DMS153 (cell line): ENCODE data around the gene CCT3.
"Not testable (repeated sequence)": the region's sequence is repeated elsewhere in the genome, so short reads cannot be mapped to it uniquely, and the experiment has no call there.

Experiments
- DNase-seq: peaks from one replicate; lab custom pipeline; 2025; lab: John Stamatoyannopoulos, UW

CCT3 gene

DNA sequence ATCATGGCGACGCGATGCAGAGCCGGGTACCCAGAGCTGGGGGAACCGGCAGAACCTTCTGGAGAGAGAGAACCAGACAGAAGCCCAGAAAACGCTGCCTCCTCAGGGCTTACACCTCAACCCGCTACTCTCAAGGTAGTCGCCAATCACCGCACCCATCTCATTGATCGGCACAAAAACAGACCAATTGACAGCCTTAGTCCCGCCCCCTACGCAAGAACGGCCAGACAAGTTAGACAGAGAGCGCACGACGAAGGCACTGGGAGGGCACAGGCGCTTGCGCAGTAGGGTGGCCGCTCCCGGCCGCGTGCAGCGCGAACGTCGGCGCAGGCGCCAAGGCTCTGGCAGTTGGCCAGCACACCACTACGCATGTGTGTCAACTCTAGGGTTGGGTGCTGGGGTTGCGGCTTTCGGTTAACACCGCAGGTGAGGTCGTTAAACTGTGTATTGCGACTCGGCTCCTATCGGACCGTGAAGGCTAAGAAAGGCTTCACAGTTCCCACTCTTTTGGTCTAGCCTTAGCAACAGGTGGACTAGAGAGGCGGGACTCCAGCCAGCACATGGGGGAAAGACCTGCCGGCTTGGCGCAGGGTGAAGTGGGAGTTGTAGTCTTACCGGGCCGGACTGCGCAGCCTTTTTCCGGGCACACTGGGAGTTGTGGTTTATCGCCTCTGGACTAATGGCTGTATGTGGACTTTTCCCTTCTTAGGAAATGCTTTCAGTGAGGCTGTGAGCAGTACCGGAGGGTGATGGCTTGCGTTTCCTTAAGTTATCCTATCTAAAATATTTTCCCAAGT, at the start of gene CCT3, which contains the start of gene TSACC:
Gene CCT3 (minus strand): TSS at position 113 of the 797 bp plus-strand sequence. CDS start 108 bp downstream, at position 5.
Gene TSACC (plus strand): TSS at position 347 of the 797 bp plus-strand sequence. CDS start 1,232 bp downstream, outside the sequence.
- DNase-seq: peak; percentile 100

DNA sequence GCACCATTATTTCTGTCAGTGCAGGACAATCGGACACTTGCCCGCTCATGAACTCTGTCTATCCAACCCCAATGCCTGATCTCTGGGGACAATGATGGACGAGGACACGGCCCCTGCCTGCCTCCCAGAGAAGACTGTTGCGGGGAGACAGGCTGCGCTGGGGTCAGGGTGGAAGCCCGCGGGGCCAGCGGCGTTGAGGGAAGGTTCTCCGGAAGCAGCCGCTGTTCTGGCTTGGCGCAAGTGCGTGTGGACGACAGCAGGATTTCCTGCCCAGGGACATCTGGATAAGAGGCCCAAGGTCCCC, 49.7 kb upstream of the CCT3 start:
- DNase-seq: no peak

- no peak for DNase-seq
These were observed 49.1 kb upstream of the CCT3 start for GRCh38 chr1:156386949-156387869.

GRCh38 chr1:156386134-156386901, 48.2 kb upstream of the CCT3 start:
- DNase-seq: no peak

GRCh38 chr1:156385534-156386031, 47.5 kb upstream of the CCT3 start:
- peak; percentile 52 for DNase-seq

DNA sequence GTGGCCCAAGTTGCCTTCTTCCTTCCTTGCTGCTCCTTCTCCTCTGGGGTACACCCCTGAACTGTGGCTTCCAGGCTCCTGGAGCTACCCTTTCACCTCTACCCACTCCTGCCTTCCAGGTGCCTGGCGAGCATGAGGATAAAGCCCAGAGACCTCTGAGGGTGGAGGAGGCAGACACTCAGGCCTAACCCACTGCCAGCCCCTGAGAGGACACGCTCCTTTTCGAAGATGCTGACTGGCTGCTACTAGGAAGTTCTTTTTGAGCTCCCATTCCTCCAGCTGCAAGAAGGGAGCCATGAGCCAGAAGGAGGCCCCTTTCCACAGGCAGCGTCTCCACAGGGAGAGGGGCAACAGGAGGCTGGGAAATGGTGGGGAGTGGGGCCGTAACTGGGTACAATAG, 46.6 kb upstream of the CCT3 start:
- no peak for DNase-seq

DNA sequence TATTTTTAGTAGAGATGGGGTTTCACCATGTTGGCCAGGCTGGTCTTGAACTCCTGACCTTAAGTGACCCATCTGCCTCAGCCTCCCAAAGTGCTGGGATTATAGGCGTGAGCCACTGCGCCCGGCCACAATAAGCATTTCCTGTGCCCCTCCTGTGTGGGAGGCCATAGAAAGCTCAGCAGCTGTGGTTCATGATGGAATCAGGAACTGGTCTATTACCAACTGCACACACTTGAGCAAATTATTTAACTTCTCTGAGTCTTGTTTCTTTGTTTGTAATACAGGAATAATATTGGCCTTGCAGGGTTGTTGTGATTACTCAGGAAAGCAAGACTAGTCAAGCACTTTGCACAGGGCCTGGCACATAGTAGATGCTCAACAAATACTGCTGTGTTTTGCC, 45.9 kb upstream of the CCT3 start:
- no peak for DNase-seq

- DNase-seq: peak; percentile 20
These were observed 44.9 kb upstream of the CCT3 start for GRCh38 chr1:156383023-156383422.

DNA sequence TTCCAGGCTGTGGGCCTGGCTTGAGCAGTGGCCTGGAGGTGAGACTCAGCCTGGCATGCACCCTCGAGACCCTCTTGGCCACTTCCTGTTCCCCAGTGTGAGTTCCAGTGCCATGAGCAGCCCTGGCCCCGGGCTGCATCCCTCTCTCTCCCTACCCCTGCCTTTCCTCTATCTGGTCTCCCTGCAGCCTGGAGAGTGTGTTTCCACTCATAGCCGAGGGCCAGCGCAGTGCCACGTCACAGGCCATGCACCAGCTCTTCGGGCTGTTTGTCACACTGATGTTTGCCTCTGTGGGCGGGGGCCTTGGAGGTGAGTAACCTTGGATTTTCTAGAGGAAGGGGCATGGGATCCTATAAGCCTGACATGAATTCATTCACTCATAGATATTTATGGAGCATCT, 44.5 kb upstream of the CCT3 start:
- no peak for DNase-seq

GRCh38 chr1:156379420-156380165, 41.5 kb upstream of the CCT3 start:
- DNase-seq: no peak

DNA sequence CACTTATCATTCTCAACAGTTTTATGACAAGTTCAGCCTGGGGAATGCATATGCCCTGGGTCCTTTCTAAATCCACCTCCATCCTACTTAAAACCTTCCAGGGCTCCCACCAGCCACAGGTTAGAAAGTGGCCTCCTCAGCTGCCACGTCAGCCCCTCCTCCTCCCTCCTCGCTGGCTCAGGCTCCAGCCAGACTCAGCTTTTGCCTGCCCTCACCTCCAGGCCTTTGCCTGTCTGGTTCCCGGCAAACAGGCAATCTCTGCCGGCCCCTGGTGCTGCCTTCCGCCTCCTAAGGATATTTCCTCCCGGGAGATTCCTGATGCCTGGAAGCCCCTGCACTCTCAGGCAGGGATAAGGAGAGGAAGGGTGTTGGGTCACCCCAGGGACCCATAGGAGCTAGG, 40.5 kb upstream of the CCT3 start:
- no peak for DNase-seq

DNA sequence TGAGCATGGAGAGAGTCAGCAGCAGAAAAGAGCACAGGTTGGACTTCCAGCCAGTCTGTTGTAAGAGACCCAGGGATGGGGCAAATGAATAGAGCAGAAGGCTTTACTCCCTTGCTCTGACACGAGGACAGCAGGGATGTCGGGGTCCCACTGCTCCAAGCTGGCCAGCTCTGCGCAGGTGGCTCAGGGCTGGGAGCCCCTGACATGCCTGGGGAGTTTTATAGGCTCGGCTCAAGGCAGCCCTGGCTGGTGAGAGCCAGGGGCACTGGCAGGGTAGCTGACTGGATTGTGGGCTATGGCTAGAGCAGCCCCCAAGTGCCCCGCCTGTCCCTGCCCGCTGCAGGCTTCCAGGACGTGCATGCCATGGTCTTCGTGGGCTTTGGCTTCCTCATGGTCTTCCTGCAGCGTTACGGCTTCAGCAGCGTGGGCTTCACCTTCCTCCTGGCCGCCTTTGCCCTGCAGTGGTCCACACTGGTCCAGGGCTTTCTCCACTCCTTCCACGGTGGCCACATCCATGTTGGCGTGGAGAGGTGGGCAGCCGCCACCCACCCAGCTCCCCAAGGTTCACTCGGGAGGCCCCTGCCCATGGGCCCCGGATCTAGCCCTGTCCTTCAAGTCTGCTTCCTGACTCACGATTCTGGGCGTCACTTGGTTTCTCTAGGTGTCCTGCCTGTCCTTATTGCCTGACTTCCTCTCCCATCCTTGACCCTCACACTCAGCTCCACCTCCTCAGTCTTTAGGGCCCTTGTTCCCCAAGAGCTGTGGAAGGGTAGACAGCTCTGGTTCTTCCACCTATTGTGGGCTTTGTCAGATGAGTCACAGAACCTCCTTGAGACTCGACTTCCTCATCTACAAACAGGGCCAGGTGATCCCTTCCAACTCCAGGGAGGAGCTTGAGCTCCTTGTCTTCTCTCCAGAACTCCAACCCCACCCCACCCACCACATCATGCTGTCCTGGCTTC, 39.1 kb upstream of the CCT3 start:
- DNase-seq: no peak

- no peak for DNase-seq
These were observed 38.1 kb upstream of the CCT3 start for GRCh38 chr1:156376146-156376545.

DNA sequence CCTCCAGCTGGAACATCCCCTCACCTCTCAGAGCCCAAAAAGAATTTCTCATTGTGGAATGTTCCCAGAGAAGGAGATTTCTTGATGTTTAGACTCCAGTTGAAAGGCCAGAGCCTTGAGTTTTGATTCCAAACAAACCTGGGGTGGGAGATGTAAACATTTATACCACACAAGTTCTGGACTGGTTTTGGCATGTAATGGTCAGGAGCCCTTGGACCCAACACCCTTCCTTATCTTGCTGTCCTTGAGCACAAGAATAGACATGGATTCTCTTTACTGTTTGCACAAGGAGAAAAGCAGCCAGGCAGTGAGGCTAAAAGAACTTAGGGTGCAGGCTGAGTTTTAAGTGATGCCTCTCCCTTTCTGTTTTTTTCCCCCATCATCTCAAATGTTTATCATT, 35.5 kb upstream of the CCT3 start:
- no peak for DNase-seq

DNA sequence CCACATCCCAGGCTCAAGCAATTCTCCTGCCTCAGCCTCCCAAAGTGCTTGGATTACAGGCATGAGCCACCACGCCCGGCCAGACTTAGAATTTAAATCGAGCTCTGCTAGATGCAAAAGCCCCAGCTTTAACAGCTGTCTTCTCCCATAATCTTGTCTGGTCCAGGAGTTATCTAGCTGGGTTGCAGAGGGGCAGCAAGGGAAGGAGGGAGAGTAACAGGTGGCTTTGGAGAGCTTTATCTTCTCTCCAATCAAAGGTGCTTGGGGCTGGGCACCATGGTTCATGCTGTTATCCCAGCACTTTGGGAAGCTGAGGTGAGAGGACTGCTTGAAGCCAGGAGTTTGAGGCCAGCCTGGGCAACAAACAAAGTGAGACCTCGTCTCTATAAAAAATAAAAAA, 34.8 kb upstream of the CCT3 start:
- no peak for DNase-seq

GRCh38 chr1:156372265-156372586, 34.1 kb upstream of the CCT3 start:
- no peak for DNase-seq

DNA sequence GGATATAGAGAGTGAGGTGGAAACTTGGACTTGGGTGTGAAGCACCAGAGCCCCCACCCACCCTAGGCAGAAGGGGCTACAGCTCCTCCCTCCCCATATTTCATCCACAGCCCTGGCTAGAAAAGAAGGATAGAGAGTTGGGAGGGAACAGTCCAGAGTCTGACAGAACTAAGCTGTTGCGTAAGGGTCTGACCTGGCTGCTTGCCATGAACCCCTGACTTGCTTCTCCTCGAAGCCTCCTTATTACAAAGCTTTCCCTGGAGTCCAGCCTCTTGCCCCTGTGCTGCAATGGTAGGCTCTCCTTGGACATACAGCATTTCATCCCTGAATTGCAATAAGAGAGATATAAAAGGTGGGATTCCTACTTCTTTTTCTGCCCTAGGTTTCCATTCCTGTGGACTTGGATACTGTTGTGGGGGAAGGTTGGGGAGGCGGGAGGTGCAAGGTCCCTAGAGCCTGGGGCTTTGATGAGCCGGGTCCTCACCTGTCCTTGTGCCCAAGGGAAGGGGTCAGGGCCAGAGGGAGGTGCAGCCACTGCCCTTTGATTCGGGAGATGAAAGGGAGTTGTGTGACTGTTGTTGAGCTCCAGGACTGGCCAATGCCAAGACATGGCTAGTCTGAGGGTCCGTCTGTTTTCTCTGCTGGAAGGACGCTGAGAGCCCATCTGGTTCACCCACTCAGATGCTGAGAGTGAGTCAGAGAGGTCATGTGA, 33.6 kb upstream of the CCT3 start:
- DNase-seq: no peak

- DNase-seq: not testable (repeated sequence)
These were observed 31.7 kb upstream of the CCT3 start for GRCh38 chr1:156369685-156370286.
